ENCODE measurements around the gene DUSP11.
A peak's percentile ranks its signal among the peaks of the same experiment; 100 is the strongest.

Gene DUSP11

DNA sequence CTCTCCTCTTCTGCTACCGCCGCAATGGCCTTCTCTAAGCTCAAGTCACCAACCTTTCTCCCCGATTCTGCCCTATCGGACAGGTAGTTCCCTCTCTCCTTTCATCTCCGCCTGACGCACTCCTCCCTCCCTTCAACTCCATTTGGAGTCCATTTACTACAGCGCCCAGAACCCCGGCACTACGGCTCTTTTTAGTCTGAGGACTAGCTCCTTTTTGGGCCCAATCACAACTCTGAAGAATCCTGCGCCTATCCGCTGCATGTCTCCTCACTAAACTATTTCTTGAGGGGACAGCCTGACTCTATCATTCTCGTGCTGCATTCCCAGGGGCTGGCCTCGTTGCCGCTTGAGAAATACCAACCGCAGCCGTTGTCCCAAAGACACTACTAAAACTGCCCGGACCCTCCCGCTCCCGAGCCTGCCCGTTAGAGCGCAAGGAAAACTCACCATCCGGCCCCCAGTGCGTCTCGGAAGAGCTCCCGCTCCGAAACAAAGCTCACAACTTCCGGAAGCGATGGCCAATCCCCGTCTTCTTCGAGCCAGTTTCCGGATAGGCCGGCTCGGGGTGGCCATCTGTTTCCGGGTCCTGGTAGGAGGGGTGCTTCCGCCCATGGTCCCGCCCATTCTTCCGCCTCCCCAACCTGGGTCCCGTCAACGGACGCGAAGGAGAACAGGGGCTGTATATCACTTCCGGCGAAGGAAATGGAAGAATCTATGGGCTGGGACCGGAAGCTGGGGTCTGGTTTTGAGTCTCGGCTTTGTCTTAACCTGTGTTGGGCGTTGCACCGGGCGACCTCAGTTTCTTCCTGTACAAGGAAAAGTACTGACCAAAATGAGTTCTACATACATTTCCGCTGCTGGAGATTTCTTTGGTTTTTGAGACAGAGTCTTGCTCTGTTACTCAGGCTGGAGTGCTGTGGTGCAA lies 42.8 kb downstream of the DUSP11 start, which contains the start of gene TPRKB:
TPRKB (minus strand) TSS at position 491 of the 925 bp plus-strand sequence. CDS start 2,776 bp downstream, outside the sequence.
- H3K36me3 ChIP-seq (ENCODE audit: control insufficient read depth in 2 of 2, insufficient read depth in 1 of 2, low read length in 2 of 2), result peaks cover 17 to 39% of the 10 kb centered on the region in 2 experiments
- ChIA-PET POLR2A (interaction anchor here (0.6 to 1.9 kb wide), 24 partner anchors 8 to 836 kb away, joined by 3 to 13 read pairs (median 4); partner anchors contain the start of genes ALMS1, CCDC142, CCT7 and DUSP11), CTCF (interaction anchor here (0.7 to 1.0 kb wide), 3 partner anchors 42 to 524 kb away, joined by 3 to 4 read pairs (median 3); no protein-coding TSS in a partner anchor)
- H3K27ac ChIP-seq (ENCODE audit: extremely low read depth, low read depth, low read length), result peak within 1 kb of the TSS; percentile 44
- H3K4me1 ChIP-seq (ENCODE audit: control insufficient read depth, insufficient read depth, low read length), result peaks cover 4% of the 10 kb centered on the region; the same call in 1 of the 2 replicates
- H3K9me3 ChIP-seq (ENCODE audit: control insufficient read depth, insufficient read depth, low read depth, low read length), result no peaks in the 10 kb centered on the region
- peak within 1 kb of the TSS; percentile 88 for H3K4me3 ChIP-seq (ENCODE audit: low read depth, low read length)
- TF ChIP-seq GLI2 (tag by site-specific recombination; IDR thresholded peaks at IDR 0.05; ENCODE audit: borderline replicate concordance, low read depth) (no peak), ZNF202 (tag by site-specific recombination; IDR thresholded peaks at IDR 0.05; ENCODE audit: borderline replicate concordance) (no peak), ZNF157 (tag by site-specific recombination; IDR thresholded peaks at IDR 0.05) (no peak), ZNF626 (tag by site-specific recombination; IDR thresholded peaks at IDR 0.05) (no peak), SCRT1 (tag by site-specific recombination; IDR thresholded peaks at IDR 0.05; ENCODE audit: borderline replicate concordance) (no peak), ZNF426 (tag by site-specific recombination; IDR thresholded peaks at IDR 0.05) (no peak), GFI1B (tag by site-specific recombination; IDR thresholded peaks at IDR 0.05) (no peak), ZNF146 (tag by site-specific recombination; IDR thresholded peaks at IDR 0.05) (no peak), ZSCAN23 (tag by site-specific recombination; IDR thresholded peaks at IDR 0.05) (no peak), ZNF302 (tag by site-specific recombination; IDR thresholded peaks at IDR 0.05; ENCODE audit: low read depth) (no peak), ZFP69B (tag by site-specific recombination; IDR thresholded peaks at IDR 0.05) (peak; percentile 79; the same call in 1 of the 2 replicates), ZNF624 (tag by site-specific recombination; IDR thresholded peaks at IDR 0.05) (no peak), HOXA7 (CRISPR knock-in tag; IDR thresholded peaks at IDR 0.05; ENCODE audit: borderline replicate concordance) (no peak), ZBTB48 (tag by site-specific recombination; IDR thresholded peaks at IDR 0.05) (no peak), ZNF214 (tag by site-specific recombination; IDR thresholded peaks at IDR 0.05; ENCODE audit: borderline replicate concordance) (no peak), ZNF169 (tag by site-specific recombination; IDR thresholded peaks at IDR 0.05) (no peak), ZFP37 (tag by site-specific recombination; IDR thresholded peaks at IDR 0.05) (0 out of 2 replicates have a peak, but pooled peaks have one; percentile 54), ZNF777 (tag by site-specific recombination; IDR thresholded peaks at IDR 0.05; ENCODE audit: borderline replicate concordance) (no peak), SP7 (tag by site-specific recombination; IDR thresholded peaks at IDR 0.05) (peak; percentile 69; the same call in 1 of the 2 replicates), ZNF701 (tag by site-specific recombination; IDR thresholded peaks at IDR 0.05) (no peak), ZNF239 (tag by site-specific recombination; IDR thresholded peaks at IDR 0.05) (no peak), ZNF221 (tag by site-specific recombination; IDR thresholded peaks at IDR 0.05; ENCODE audit: borderline replicate concordance) (no peak), OSR2 (tag by site-specific recombination; IDR thresholded peaks at IDR 0.05) (no peak), ZNF654 (tag by site-specific recombination; IDR thresholded peaks at IDR 0.05; ENCODE audit: low read depth) (no peak)
- TF ChIP-seq, protein P1, sequence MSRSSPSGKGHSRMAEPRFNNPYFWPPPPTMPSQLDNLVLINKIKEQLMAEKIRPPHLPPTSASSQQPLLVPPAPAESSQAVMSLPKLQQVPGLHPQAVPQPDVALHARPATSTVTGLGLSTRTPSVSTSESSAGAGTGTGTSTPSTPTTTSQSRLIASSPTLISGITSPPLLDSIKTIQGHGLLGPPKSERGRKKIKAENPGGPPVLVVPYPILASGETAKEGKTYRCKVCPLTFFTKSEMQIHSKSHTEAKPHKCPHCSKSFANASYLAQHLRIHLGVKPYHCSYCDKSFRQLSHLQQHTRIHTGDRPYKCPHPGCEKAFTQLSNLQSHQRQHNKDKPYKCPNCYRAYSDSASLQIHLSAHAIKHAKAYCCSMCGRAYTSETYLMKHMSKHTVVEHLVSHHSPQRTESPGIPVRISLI (tag by site-specific recombination; IDR thresholded peaks at IDR 0.05), result no peak
- TF ChIP-seq, protein P2, sequence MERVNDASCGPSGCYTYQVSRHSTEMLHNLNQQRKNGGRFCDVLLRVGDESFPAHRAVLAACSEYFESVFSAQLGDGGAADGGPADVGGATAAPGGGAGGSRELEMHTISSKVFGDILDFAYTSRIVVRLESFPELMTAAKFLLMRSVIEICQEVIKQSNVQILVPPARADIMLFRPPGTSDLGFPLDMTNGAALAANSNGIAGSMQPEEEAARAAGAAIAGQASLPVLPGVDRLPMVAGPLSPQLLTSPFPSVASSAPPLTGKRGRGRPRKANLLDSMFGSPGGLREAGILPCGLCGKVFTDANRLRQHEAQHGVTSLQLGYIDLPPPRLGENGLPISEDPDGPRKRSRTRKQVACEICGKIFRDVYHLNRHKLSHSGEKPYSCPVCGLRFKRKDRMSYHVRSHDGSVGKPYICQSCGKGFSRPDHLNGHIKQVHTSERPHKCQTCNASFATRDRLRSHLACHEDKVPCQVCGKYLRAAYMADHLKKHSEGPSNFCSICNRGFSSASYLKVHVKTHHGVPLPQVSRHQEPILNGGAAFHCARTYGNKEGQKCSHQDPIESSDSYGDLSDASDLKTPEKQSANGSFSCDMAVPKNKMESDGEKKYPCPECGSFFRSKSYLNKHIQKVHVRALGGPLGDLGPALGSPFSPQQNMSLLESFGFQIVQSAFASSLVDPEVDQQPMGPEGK (tag by site-specific recombination; IDR thresholded peaks at IDR 0.05), result peak; percentile 87
- TF ChIP-seq, protein P3, sequence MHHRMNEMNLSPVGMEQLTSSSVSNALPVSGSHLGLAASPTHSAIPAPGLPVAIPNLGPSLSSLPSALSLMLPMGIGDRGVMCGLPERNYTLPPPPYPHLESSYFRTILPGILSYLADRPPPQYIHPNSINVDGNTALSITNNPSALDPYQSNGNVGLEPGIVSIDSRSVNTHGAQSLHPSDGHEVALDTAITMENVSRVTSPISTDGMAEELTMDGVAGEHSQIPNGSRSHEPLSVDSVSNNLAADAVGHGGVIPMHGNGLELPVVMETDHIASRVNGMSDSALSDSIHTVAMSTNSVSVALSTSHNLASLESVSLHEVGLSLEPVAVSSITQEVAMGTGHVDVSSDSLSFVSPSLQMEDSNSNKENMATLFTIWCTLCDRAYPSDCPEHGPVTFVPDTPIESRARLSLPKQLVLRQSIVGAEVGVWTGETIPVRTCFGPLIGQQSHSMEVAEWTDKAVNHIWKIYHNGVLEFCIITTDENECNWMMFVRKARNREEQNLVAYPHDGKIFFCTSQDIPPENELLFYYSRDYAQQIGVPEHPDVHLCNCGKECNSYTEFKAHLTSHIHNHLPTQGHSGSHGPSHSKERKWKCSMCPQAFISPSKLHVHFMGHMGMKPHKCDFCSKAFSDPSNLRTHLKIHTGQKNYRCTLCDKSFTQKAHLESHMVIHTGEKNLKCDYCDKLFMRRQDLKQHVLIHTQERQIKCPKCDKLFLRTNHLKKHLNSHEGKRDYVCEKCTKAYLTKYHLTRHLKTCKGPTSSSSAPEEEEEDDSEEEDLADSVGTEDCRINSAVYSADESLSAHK (tag by site-specific recombination; IDR thresholded peaks at IDR 0.05), result no peak
- TF ChIP-seq, protein P4, sequence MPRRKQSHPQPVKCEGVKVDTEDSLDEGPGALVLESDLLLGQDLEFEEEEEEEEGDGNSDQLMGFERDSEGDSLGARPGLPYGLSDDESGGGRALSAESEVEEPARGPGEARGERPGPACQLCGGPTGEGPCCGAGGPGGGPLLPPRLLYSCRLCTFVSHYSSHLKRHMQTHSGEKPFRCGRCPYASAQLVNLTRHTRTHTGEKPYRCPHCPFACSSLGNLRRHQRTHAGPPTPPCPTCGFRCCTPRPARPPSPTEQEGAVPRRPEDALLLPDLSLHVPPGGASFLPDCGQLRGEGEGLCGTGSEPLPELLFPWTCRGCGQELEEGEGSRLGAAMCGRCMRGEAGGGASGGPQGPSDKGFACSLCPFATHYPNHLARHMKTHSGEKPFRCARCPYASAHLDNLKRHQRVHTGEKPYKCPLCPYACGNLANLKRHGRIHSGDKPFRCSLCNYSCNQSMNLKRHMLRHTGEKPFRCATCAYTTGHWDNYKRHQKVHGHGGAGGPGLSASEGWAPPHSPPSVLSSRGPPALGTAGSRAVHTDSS (tag by site-specific recombination; IDR thresholded peaks at IDR 0.05), result no peak
- TF ChIP-seq, protein P5, sequence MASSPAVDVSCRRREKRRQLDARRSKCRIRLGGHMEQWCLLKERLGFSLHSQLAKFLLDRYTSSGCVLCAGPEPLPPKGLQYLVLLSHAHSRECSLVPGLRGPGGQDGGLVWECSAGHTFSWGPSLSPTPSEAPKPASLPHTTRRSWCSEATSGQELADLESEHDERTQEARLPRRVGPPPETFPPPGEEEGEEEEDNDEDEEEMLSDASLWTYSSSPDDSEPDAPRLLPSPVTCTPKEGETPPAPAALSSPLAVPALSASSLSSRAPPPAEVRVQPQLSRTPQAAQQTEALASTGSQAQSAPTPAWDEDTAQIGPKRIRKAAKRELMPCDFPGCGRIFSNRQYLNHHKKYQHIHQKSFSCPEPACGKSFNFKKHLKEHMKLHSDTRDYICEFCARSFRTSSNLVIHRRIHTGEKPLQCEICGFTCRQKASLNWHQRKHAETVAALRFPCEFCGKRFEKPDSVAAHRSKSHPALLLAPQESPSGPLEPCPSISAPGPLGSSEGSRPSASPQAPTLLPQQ (tag by site-specific recombination; IDR thresholded peaks at IDR 0.05), result peak; percentile 90

Measured in HEK293 (cell line).